Activated T-cell treated with anti-CD3 and anti-CD28 coated beads, Interleukin-2, amount 50 U/mL, for 72 hours (primary cell): ENCODE data around the gene COX7B2. TPM values are rescaled to one million over a fixed set of nuclear protein-coding genes. Genes with fewer than 3 reads are reported as not detected.
A peak's percentile ranks its signal among the peaks of the same experiment; 100 is the strongest.

Experiments used
- ATAC-seq, 2 donors: fragments of 150-1000 bp; cut with Tn5 transposase; replicated peaks in 1 of 2; 2 replicates each; pipeline ENCODE4 v1.10.0; 2021; ENCODE audit warnings: moderate library complexity in 2 of 2, mild to moderate bottlenecking in 1 of 2
- DNase-seq, 2 donors: peaks; one replicate each; pipeline ENCODE4 v3.0.0; 2021 to 2022; ENCODE audit warnings: mixed read lengths in 1 of 2
- H3K27ac Mint-ChIP-seq: one replicate; pipeline ENCODE4 v1.8.0; 2022; ENCODE audit warnings: mild to moderate bottlenecking, moderate library complexity, mixed read lengths
- H3K27me3 Mint-ChIP-seq: one replicate; pipeline ENCODE4 v1.8.0; 2022; ENCODE audit warnings: low read depth, mixed read lengths
- H3K36me3 Mint-ChIP-seq, 2 donors: one replicate each; pipeline ENCODE4 v1.8.0; 2022; ENCODE audit warnings: mixed read lengths in 2 of 2, mild to moderate bottlenecking in 1 of 2; ENCODE audit not compliant: insufficient read depth in 2 of 2
- H3K4me1 Mint-ChIP-seq: one replicate; pipeline ENCODE4 v1.8.0; 2022; ENCODE audit warnings: low read depth, mixed read lengths
- H3K4me3 Mint-ChIP-seq, 2 donors: one replicate each; pipeline ENCODE4 v1.8.0; 2022; ENCODE audit warnings: mild to moderate bottlenecking in 2 of 2, mixed read lengths in 2 of 2, moderate library complexity in 2 of 2
- H3K9me3 Mint-ChIP-seq, 2 donors: one replicate each; pipeline ENCODE4 v1.8.0; 2022; ENCODE audit warnings: mixed read lengths in 2 of 2
- total RNA-seq, 2 donors: library from RNA; stranded (reverse); gene quantifications; one replicate each; pipeline ENCODE4 v1.2.3, GENCODE V29; 2022

COX7B2 gene
- total RNA-seq, 2 donors from 2014 or later, result not detected

GRCh38 chr4:46933686-46934085 lies 24.6 kb upstream of the COX7B2 start:
- Mint-ChIP-seq H3K27ac (no peak overlapping the region), H3K4me3 (no peak overlapping the region), H3K36me3 (no peaks in the 10 kb centered on the region), H3K9me3 (no peaks in the 10 kb centered on the region), H3K27me3 (peaks cover 5% of the 10 kb centered on the region), H3K4me1 (no peaks in the 10 kb centered on the region)
- ATAC-seq (no peak), DNase-seq (no peak)

GRCh38 chr4:46931981-46932380 lies 22.9 kb upstream of the COX7B2 start:
- no peaks in the 10 kb centered on the region for H3K36me3 Mint-ChIP-seq
- H3K4me3 Mint-ChIP-seq, result no peak overlapping the region
- H3K27me3 Mint-ChIP-seq, result peaks cover 5% of the 10 kb centered on the region
- no peaks in the 10 kb centered on the region for H3K9me3 Mint-ChIP-seq
- peak; percentile 40 to 73 for ATAC-seq
- no peaks in the 10 kb centered on the region for H3K4me1 Mint-ChIP-seq
- peak; percentile 19 to 30 for DNase-seq
- H3K27ac Mint-ChIP-seq, result no peak overlapping the region

GRCh38 chr4:46930891-46931290 lies 21.8 kb upstream of the COX7B2 start:
- no peak overlapping the region for H3K27ac Mint-ChIP-seq
- no peaks in the 10 kb centered on the region for H3K4me1 Mint-ChIP-seq
- no peak overlapping the region for H3K4me3 Mint-ChIP-seq
- ATAC-seq (no peak), DNase-seq (no peak)
- H3K36me3 Mint-ChIP-seq, result no peaks in the 10 kb centered on the region
- no peaks in the 10 kb centered on the region for H3K9me3 Mint-ChIP-seq
- H3K27me3 Mint-ChIP-seq, result peaks cover 5% of the 10 kb centered on the region

GRCh38 chr4:46927201-46927600 lies 18.2 kb upstream of the COX7B2 start:
- no peaks in the 10 kb centered on the region for H3K4me1 Mint-ChIP-seq
- H3K9me3 Mint-ChIP-seq, result no peaks in the 10 kb centered on the region
- DNase-seq (no peak), ATAC-seq (no peak)
- H3K27me3 Mint-ChIP-seq, result peaks cover 11% of the 10 kb centered on the region
- H3K4me3 Mint-ChIP-seq, result no peak overlapping the region
- H3K27ac Mint-ChIP-seq, result no peak overlapping the region
- no peaks in the 10 kb centered on the region for H3K36me3 Mint-ChIP-seq

- Mint-ChIP-seq H3K9me3 (no peaks in the 10 kb centered on the region), H3K4me1 (no peaks in the 10 kb centered on the region), H3K27ac (no peak overlapping the region), H3K4me3 (no peak overlapping the region), H3K36me3 (no peaks in the 10 kb centered on the region), H3K27me3 (peaks cover 12% of the 10 kb centered on the region)
- ATAC-seq (no peak), DNase-seq (no peak)
Measured at GRCh38 chr4:46924789-46925529, 15.9 kb upstream of the COX7B2 start.

GRCh38 chr4:46922205-46922604 lies 13.2 kb upstream of the COX7B2 start:
- no peak for ATAC-seq
- no peaks in the 10 kb centered on the region for H3K4me1 Mint-ChIP-seq
- no peak for DNase-seq
- H3K27me3 Mint-ChIP-seq, result peaks cover 7% of the 10 kb centered on the region
- no peak overlapping the region for H3K4me3 Mint-ChIP-seq
- H3K27ac Mint-ChIP-seq, result no peak overlapping the region
- H3K36me3 Mint-ChIP-seq, result no peaks in the 10 kb centered on the region
- no peaks in the 10 kb centered on the region for H3K9me3 Mint-ChIP-seq

- H3K27me3 Mint-ChIP-seq, result no peaks in the 10 kb centered on the region
- H3K4me3 Mint-ChIP-seq, result no peak overlapping the region
- H3K9me3 Mint-ChIP-seq, result peaks cover 0 to 2% of the 10 kb centered on the region in 2 donors
- H3K27ac Mint-ChIP-seq, result no peak overlapping the region
- ATAC-seq (no peak), DNase-seq (no peak)
- H3K4me1 Mint-ChIP-seq, result no peaks in the 10 kb centered on the region
- no peaks in the 10 kb centered on the region for H3K36me3 Mint-ChIP-seq
Measured at GRCh38 chr4:46908148-46908547, 897 bp downstream of the COX7B2 start.

- no peaks in the 10 kb centered on the region for H3K4me1 Mint-ChIP-seq
- H3K27me3 Mint-ChIP-seq, result no peaks in the 10 kb centered on the region
- H3K36me3 Mint-ChIP-seq, result no peaks in the 10 kb centered on the region
- H3K4me3 Mint-ChIP-seq, result no peak overlapping the region
- no peaks in the 10 kb centered on the region for H3K9me3 Mint-ChIP-seq
- ATAC-seq (no peak), DNase-seq (no peak)
- H3K27ac Mint-ChIP-seq, result no peak overlapping the region
Measured at GRCh38 chr4:46900082-46900481, 9.0 kb downstream of the COX7B2 start.

GRCh38 chr4:46894826-46895225 lies 14.2 kb downstream of the COX7B2 start:
- H3K9me3 Mint-ChIP-seq, result no peaks in the 10 kb centered on the region
- no peaks in the 10 kb centered on the region for H3K4me1 Mint-ChIP-seq
- H3K4me3 Mint-ChIP-seq, result no peak overlapping the region
- H3K36me3 Mint-ChIP-seq, result no peaks in the 10 kb centered on the region
- ATAC-seq (no peak), DNase-seq (no peak)
- H3K27me3 Mint-ChIP-seq, result no peaks in the 10 kb centered on the region
- H3K27ac Mint-ChIP-seq, result no peak overlapping the region

GRCh38 chr4:46890056-46890455 lies 19.0 kb downstream of the COX7B2 start:
- no peaks in the 10 kb centered on the region for H3K4me1 Mint-ChIP-seq
- H3K27me3 Mint-ChIP-seq, result no peaks in the 10 kb centered on the region

GRCh38 chr4:46889410-46889809 lies 19.6 kb downstream of the COX7B2 start:
- Mint-ChIP-seq H3K27me3 (no peaks in the 10 kb centered on the region), H3K9me3 (no peaks in the 10 kb centered on the region), H3K4me1 (no peaks in the 10 kb centered on the region), H3K36me3 (no peaks in the 10 kb centered on the region), H3K27ac (no peak overlapping the region), H3K4me3 (no peak overlapping the region)
- ATAC-seq, result no peak
- no peak for DNase-seq

More at GRCh38 chr4:46890056-46890455, 19.0 kb downstream of the COX7B2 start:
- ATAC-seq (no peak), DNase-seq (no peak)
- Mint-ChIP-seq H3K9me3 (no peaks in the 10 kb centered on the region), H3K36me3 (no peaks in the 10 kb centered on the region), H3K4me3 (no peak overlapping the region), H3K27ac (no peak overlapping the region)

- Mint-ChIP-seq H3K4me1 (no peaks in the 10 kb centered on the region), H3K27ac (no peak overlapping the region), H3K27me3 (no peaks in the 10 kb centered on the region), H3K36me3 (no peaks in the 10 kb centered on the region), H3K9me3 (no peaks in the 10 kb centered on the region), H3K4me3 (no peak overlapping the region)
- DNase-seq, result no peak
- no peak for ATAC-seq
Measured at GRCh38 chr4:46886711-46887110, 22.3 kb downstream of the COX7B2 start.

- no peaks in the 10 kb centered on the region for H3K27me3 Mint-ChIP-seq
- H3K27ac Mint-ChIP-seq, result no peak overlapping the region
- no peak overlapping the region for H3K4me3 Mint-ChIP-seq
- ATAC-seq (no peak), DNase-seq (no peak)
- no peaks in the 10 kb centered on the region for H3K4me1 Mint-ChIP-seq
- H3K9me3 Mint-ChIP-seq, result peaks cover 0 to 1% of the 10 kb centered on the region in 2 donors
- H3K36me3 Mint-ChIP-seq, result no peaks in the 10 kb centered on the region
Measured at GRCh38 chr4:46878641-46879040, 30.4 kb downstream of the COX7B2 start.

- Mint-ChIP-seq H3K4me1 (no peaks in the 10 kb centered on the region), H3K4me3 (no peak overlapping the region), H3K27ac (no peak overlapping the region), H3K9me3 (peaks cover 0 to under 1% of the 10 kb centered on the region in 2 donors), H3K36me3 (no peaks in the 10 kb centered on the region), H3K27me3 (no peaks in the 10 kb centered on the region)
- ATAC-seq (no peak), DNase-seq (no peak)
Measured at GRCh38 chr4:46874811-46875210, 34.2 kb downstream of the COX7B2 start.
